NCI-H748 (cell line): ENCODE measurements around the gene GPC2.
"Not testable (repeated sequence)": the region's sequence is repeated elsewhere in the genome, so short reads cannot be mapped to it uniquely, and the experiment has no call there.

Experiments used
- DNase-seq: peaks from one replicate; lab custom pipeline; 2025; ENCODE audit not compliant: unreplicated experiment; lab: John Stamatoyannopoulos, UW

GPC2 gene

GRCh38 chr7:100208911-100209408, 31.8 kb upstream of the GPC2 start:
- DNase-seq: no peak

GRCh38 chr7:100204454-100204853, 27.3 kb upstream of the GPC2 start:
- DNase-seq: no peak

- DNase-seq: no peak
Observed at GRCh38 chr7:100200693-100201092, 23.5 kb upstream of the GPC2 start.

GRCh38 chr7:100198266-100198665, 21.1 kb upstream of the GPC2 start:
- no peak for DNase-seq

- DNase-seq: not testable (repeated sequence)
Observed at GRCh38 chr7:100195901-100196322, 18.7 kb upstream of the GPC2 start.

GRCh38 chr7:100195222-100195621, 18.0 kb upstream of the GPC2 start:
- no peak for DNase-seq

GRCh38 chr7:100192969-100193368, 15.8 kb upstream of the GPC2 start:
- DNase-seq: no peak

GRCh38 chr7:100192281-100192862, 15.2 kb upstream of the GPC2 start:
- not testable (repeated sequence) for DNase-seq

- DNase-seq: no peak
Observed at GRCh38 chr7:100191775-100192174, 14.6 kb upstream of the GPC2 start.

GRCh38 chr7:100190048-100190711, 13.0 kb upstream of the GPC2 start:
- DNase-seq: no peak

- DNase-seq: no peak
Observed at GRCh38 chr7:100189061-100189460, 11.9 kb upstream of the GPC2 start.

GRCh38 chr7:100185726-100186125, 8.5 kb upstream of the GPC2 start:
- DNase-seq: no peak

GRCh38 chr7:100183090-100183489, 5.9 kb upstream of the GPC2 start:
- DNase-seq: not testable (repeated sequence)

- DNase-seq: not testable (repeated sequence)
Observed at GRCh38 chr7:100182616-100183015, 5.4 kb upstream of the GPC2 start.

- not testable (repeated sequence) for DNase-seq
Observed at GRCh38 chr7:100180084-100180483, 2.9 kb upstream of the GPC2 start.

- DNase-seq: no peak
Observed at GRCh38 chr7:100176096-100177044, 811 bp downstream of the GPC2 start.

GRCh38 chr7:100175296-100175935, 1.8 kb downstream of the GPC2 start:
- DNase-seq: no peak

- DNase-seq: no peak
Observed at GRCh38 chr7:100174582-100174981, 2.6 kb downstream of the GPC2 start.

- DNase-seq: no peak
Observed at GRCh38 chr7:100173806-100174495, 3.2 kb downstream of the GPC2 start.

GRCh38 chr7:100171840-100172239, 5.3 kb downstream of the GPC2 start:
- no peak for DNase-seq
